Lower leg skin (tissue), 3 donors: Measurements from ENCODE around the gene VAMP8.

Experiments used
- POLR2A ChIP-seq, 2 donors: fragments of 450-650 bp; IDR thresholded peaks; one replicate each; pipeline ENCODE4 v1.6.1; 2016 to 2017; ENCODE audit warnings: antibody characterized with exemption in 2 of 2, mild to moderate bottlenecking in 1 of 2, moderate library complexity in 1 of 2
- TF ChIP-seq, protein P1 (sequence below), 3 donors: fragments of 450-650 bp; IDR thresholded peaks; one replicate each; pipeline ENCODE4 v1.5.1; 2016; ENCODE audit warnings: antibody characterized with exemption in 3 of 3, mild to moderate bottlenecking in 3 of 3, moderate library complexity in 2 of 3

DNA sequence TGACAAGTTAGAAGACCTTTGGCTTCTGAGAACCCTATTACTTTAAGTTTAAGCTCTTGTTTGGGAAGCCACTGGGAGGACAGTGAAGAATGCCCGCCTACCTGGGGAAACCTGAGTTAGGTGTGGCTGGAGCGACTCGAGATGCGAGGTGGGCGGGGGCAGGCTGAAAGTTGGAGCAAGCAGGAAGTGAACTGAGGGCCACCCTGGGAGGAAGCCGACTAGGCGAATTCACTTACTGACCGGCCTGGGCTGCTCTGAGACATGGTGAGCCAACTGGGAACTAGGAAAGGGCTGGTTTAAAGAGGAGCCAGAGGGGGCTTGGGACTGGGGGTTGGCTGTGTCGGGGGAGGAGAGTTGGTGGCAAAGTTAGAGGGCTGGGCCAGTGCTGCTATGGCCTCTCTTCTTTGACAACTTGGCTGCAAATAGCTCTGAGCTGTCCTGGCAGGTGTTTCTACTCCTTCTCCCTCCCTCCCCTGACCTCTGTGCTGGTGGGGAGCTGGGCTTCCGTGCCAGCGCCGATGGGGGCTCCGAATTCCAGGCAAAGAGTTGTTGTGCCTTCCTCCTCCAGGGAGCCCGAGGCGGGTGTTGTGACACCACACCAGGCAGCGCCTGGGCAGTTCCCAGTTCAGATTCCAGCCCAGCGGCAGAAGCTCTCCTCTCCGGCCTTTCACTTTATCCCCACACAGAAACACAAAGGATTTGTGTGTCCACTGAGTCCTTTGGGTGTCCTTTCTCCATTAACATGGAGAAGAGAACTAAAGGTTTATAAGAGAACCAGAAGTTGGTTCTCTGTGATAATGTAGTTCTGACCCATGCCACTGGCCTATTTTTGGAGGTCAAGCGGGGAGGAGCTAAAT is at the start of gene VAMP8:
- TF ChIP-seq, protein P1, sequence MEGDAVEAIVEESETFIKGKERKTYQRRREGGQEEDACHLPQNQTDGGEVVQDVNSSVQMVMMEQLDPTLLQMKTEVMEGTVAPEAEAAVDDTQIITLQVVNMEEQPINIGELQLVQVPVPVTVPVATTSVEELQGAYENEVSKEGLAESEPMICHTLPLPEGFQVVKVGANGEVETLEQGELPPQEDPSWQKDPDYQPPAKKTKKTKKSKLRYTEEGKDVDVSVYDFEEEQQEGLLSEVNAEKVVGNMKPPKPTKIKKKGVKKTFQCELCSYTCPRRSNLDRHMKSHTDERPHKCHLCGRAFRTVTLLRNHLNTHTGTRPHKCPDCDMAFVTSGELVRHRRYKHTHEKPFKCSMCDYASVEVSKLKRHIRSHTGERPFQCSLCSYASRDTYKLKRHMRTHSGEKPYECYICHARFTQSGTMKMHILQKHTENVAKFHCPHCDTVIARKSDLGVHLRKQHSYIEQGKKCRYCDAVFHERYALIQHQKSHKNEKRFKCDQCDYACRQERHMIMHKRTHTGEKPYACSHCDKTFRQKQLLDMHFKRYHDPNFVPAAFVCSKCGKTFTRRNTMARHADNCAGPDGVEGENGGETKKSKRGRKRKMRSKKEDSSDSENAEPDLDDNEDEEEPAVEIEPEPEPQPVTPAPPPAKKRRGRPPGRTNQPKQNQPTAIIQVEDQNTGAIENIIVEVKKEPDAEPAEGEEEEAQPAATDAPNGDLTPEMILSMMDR (IDR thresholded peaks at IDR 0.05): no peak
- TF ChIP-seq POLR2A (IDR thresholded peaks at IDR 0.05): no peak
